ENCODE results near the gene PINK1. TPM values are rescaled to one million over a fixed set of nuclear protein-coding genes. Genes with fewer than 3 reads are reported as not detected.

The PINK1 gene
- total RNA-seq, 1 experiment from 2014 or later, result 129 TPM

- Histone ChIP-seq H3K9me3 (ENCODE audit: low read length) (no peaks in the 10 kb centered on the region), H2AFZ (ENCODE audit: low read length) (peak overlapping the region; percentile 62), H3K79me2 (ENCODE audit: low read length) (peaks cover 41% of the 10 kb centered on the region), H3K36me3 (ENCODE audit: low read depth, low read length) (peaks cover 13% of the 10 kb centered on the region; the same call in 1 of the 2 replicates), H3K4me2 (ENCODE audit: low read length) (peak overlapping the region; percentile 95), H3K4me3 (ENCODE audit: low read length) (peak overlapping the region; percentile 97), H3K27ac (ENCODE audit: low read length) (peak overlapping the region; percentile 13; the same call in 1 of the 2 replicates), H4K20me1 (ENCODE audit: low read length) (no peaks in the 10 kb centered on the region), H3K9ac (ENCODE audit: low read length) (peak overlapping the region; percentile 81), H3K27me3 (ENCODE audit: low read length) (no peaks in the 10 kb centered on the region), H3K9me2 (replicated peaks; ENCODE audit: low read length) (no peaks in the 10 kb centered on the region), H3K4me1 (ENCODE audit: insufficient read depth, low read length) (peaks cover 8% of the 10 kb centered on the region; the same call in 1 of the 2 replicates), H3F3A (ENCODE audit: low read length, unreplicated experiment) (no peaks in the 10 kb centered on the region)
- CTCF ChIA-PET, result interaction anchor here (0.9 kb wide), 1 partner anchor 73 kb away, joined by 3 read pairs; the partner anchor contains the start of gene CDA
- POLR2A ChIA-PET (ENCODE audit: unreplicated experiment), result no interaction called here
- TF ChIP-seq EZH2 (IDR thresholded peaks at IDR 0.05; ENCODE audit: low read length, unreplicated experiment) (no peak), EZH2phosphoT487 (IDR thresholded peaks at IDR 0.05; ENCODE audit: borderline replicate concordance, low read length) (no peak), CTCF (conservative IDR thresholded peaks at IDR 0.05; ENCODE audit: low read depth, low read length) (no peak)
- DNase-seq (no peak), ATAC-seq (no peak)
- BruUV-seq (replicated peaks), result no TSS peak
- intact Hi-C loops (cut with micrococcal nuclease), result loop anchor here (5.0 kb wide), 1 partner anchor 125 kb away; the partner anchor contains the start of gene HP1BP3
Measured at GRCh38 chr1:20662110-20662475, 28.8 kb downstream of the PINK1 start.

- no peak overlapping the region for H3K27ac ChIP-seq (ENCODE audit: low read length)
- H3K27me3 ChIP-seq (ENCODE audit: low read length), result no peaks in the 10 kb centered on the region
- peaks cover 8% of the 10 kb centered on the region; the same call in 1 of the 2 replicates for H3K4me1 ChIP-seq (ENCODE audit: insufficient read depth, low read length)
- peaks cover 3% of the 10 kb centered on the region; the same call in 1 of the 2 replicates for H3K36me3 ChIP-seq (ENCODE audit: low read depth, low read length)
- BruUV-seq (replicated peaks), result no TSS peak
- no peaks in the 10 kb centered on the region for H4K20me1 ChIP-seq (ENCODE audit: low read length)
- H3K79me2 ChIP-seq (ENCODE audit: low read length), result peaks cover 29% of the 10 kb centered on the region
- ChIA-PET POLR2A (ENCODE audit: unreplicated experiment) (no interaction called here), CTCF (no interaction called here)
- peak; percentile 3 for DNase-seq
- no peak overlapping the region for H3K4me3 ChIP-seq (ENCODE audit: low read length)
- H3K9me3 ChIP-seq (ENCODE audit: low read length), result no peaks in the 10 kb centered on the region
- no peak overlapping the region for H2AFZ ChIP-seq (ENCODE audit: low read length)
- H3K4me2 ChIP-seq (ENCODE audit: low read length), result no peak overlapping the region
- no peak overlapping the region for H3K9ac ChIP-seq (ENCODE audit: low read length)
- intact Hi-C loops (cut with micrococcal nuclease), result loop anchor here (5.0 kb wide), 1 partner anchor 124 kb away; the partner anchor contains the start of gene HP1BP3
- H3K9me2 ChIP-seq (replicated peaks; ENCODE audit: low read length), result no peaks in the 10 kb centered on the region
- no peak for ATAC-seq
- TF ChIP-seq EZH2phosphoT487 (IDR thresholded peaks at IDR 0.05; ENCODE audit: borderline replicate concordance, low read length) (no peak), EZH2 (IDR thresholded peaks at IDR 0.05; ENCODE audit: low read length, unreplicated experiment) (no peak), CTCF (conservative IDR thresholded peaks at IDR 0.05; ENCODE audit: low read depth, low read length) (peak; percentile 17; the same call in 1 of the 2 replicates)
- H3F3A ChIP-seq (ENCODE audit: low read length, unreplicated experiment), result no peaks in the 10 kb centered on the region
Measured at GRCh38 chr1:20663365-20663764, 30.1 kb downstream of the PINK1 start.

- Histone ChIP-seq H3K27me3 (ENCODE audit: low read length) (no peaks in the 10 kb centered on the region), H3K79me2 (ENCODE audit: low read length) (peaks cover 21% of the 10 kb centered on the region), H4K20me1 (ENCODE audit: low read length) (no peaks in the 10 kb centered on the region), H3K9me3 (ENCODE audit: low read length) (no peaks in the 10 kb centered on the region), H3K36me3 (ENCODE audit: low read depth, low read length) (no peaks in the 10 kb centered on the region), H3K9ac (ENCODE audit: low read length) (no peak overlapping the region), H3K4me3 (ENCODE audit: low read length) (no peak overlapping the region), H2AFZ (ENCODE audit: low read length) (no peak overlapping the region), H3K9me2 (replicated peaks; ENCODE audit: low read length) (no peaks in the 10 kb centered on the region), H3F3A (ENCODE audit: low read length, unreplicated experiment) (no peaks in the 10 kb centered on the region), H3K4me1 (ENCODE audit: insufficient read depth, low read length) (peaks cover 8% of the 10 kb centered on the region; the same call in 1 of the 2 replicates), H3K27ac (ENCODE audit: low read length) (no peak overlapping the region), H3K4me2 (ENCODE audit: low read length) (no peak overlapping the region)
- intact Hi-C loops (cut with micrococcal nuclease), result loop anchor here (5.0 kb wide), 1 partner anchor 123 kb away; the partner anchor contains the start of gene HP1BP3
- POLR2A ChIA-PET (ENCODE audit: unreplicated experiment), result no interaction called here
- CTCF ChIA-PET, result no interaction called here
- TF ChIP-seq EZH2 (IDR thresholded peaks at IDR 0.05; ENCODE audit: low read length, unreplicated experiment), result no peak
- no peak for TF ChIP-seq CTCF (conservative IDR thresholded peaks at IDR 0.05; ENCODE audit: low read depth, low read length)
- no peak for TF ChIP-seq EZH2phosphoT487 (IDR thresholded peaks at IDR 0.05; ENCODE audit: borderline replicate concordance, low read length)
- ATAC-seq, result no peak
- DNase-seq, result no peak
- no TSS peak for BruUV-seq (replicated peaks)
Measured at GRCh38 chr1:20663969-20664715, 30.9 kb downstream of the PINK1 start.
